Fibroblast of lung (primary cell): Measurements from ENCODE around the gene TMEM134. TPM values are rescaled to one million over a fixed set of nuclear protein-coding genes. Genes with fewer than 3 reads are reported as not detected.

Source experiments
- DNase-seq, 2 donors: peaks; one replicate each; pipeline versions ENCODE4 v3.0.0 to v3.0.0-alpha.2; 2010; ENCODE audit warnings: low read depth in 2 of 2
- H2AFZ ChIP-seq: 2 replicates; pipeline ENCODE4 v1.5.1; 2012; ENCODE audit warnings: low read length, control low read depth, inconsistent platforms
- H3K27ac ChIP-seq: 2 replicates; pipeline ENCODE4 v1.5.1; 2011; ENCODE audit warnings: low read length, control low read depth; ENCODE audit not compliant: insufficient read depth
- H3K27me3 ChIP-seq: 2 replicates; pipeline ENCODE4 v1.5.1; 2011; ENCODE audit warnings: mild to moderate bottlenecking, low read length; ENCODE audit not compliant: control insufficient read depth, insufficient read depth
- H3K36me3 ChIP-seq: 2 replicates; pipeline ENCODE4 v1.5.1; 2011; ENCODE audit warnings: low read length; ENCODE audit not compliant: control insufficient read depth, insufficient read depth
- H3K4me1 ChIP-seq: 2 replicates; pipeline ENCODE4 v1.5.1; 2011; ENCODE audit warnings: low read length; ENCODE audit not compliant: control insufficient read depth, insufficient read depth; ENCODE audit errors: extremely low read depth
- H3K4me2 ChIP-seq: 2 replicates; pipeline ENCODE4 v1.5.1; 2011; ENCODE audit warnings: low read length, control low read depth; ENCODE audit not compliant: insufficient read depth; ENCODE audit errors: extremely low read depth
- H3K4me3 ChIP-seq, 4 experiments: fragments of 200-600 bp in 1 of 4; sonication (generic) in 1 of 4; replicated peaks in 1 of 4; 2 replicates each; pipeline ENCODE4 v1.5.1; 2011 to 2016; ENCODE audit warnings: low read length in 4 of 4, low read depth in 3 of 4, mild to moderate bottlenecking in 3 of 4, control low read depth in 2 of 4, inconsistent platforms in 1 of 4, mixed read lengths in 1 of 4; ENCODE audit not compliant: insufficient read depth in 1 of 4; ENCODE audit errors: control extremely low read depth in 1 of 4
- H3K79me2 ChIP-seq: 2 replicates; pipeline ENCODE4 v1.5.1; 2012; ENCODE audit warnings: mild to moderate bottlenecking, low read length, inconsistent platforms; ENCODE audit not compliant: control insufficient read depth, insufficient read depth
- H3K9ac ChIP-seq: 2 replicates; pipeline ENCODE4 v1.5.1; 2011; ENCODE audit warnings: mild to moderate bottlenecking, low read length, control low read depth; ENCODE audit not compliant: insufficient read depth
- H3K9me3 ChIP-seq: 2 replicates; pipeline ENCODE4 v1.5.1; 2012; ENCODE audit warnings: low read depth, low read length; ENCODE audit not compliant: control insufficient read depth, insufficient read depth
- H4K20me1 ChIP-seq: 2 replicates; pipeline ENCODE4 v1.5.1; 2011; ENCODE audit warnings: low read length; ENCODE audit not compliant: control insufficient read depth, insufficient read depth; ENCODE audit errors: extremely low read depth
- EZH2 ChIP-seq: IDR thresholded peaks from 2 replicates; pipeline ENCODE4 v1.5.1; 2012; ENCODE audit warnings: low read length, control low read depth, mild to moderate bottlenecking; ENCODE audit errors: missing control alignments
- polyA plus RNA-seq, 2 donors: library from polyadenylated mRNA; depleted of rRNA in 1 of 2; stranded (reverse) in 1 of 2; unstranded in 1 of 2; fragments of >200 nt; gene quantifications; 2 replicates each; pipeline ENCODE4 v1.2.1, GENCODE V29; 2011 to 2012; ENCODE audit warnings: missing spikeins in 1 of 2
- total RNA-seq: library from RNA; depleted of rRNA; stranded (reverse); fragments of >200 nt; gene quantifications from 2 replicates; pipeline ENCODE4 v1.2.1, GENCODE V29; 2014
- TF ChIP-seq, protein P1 (sequence below), 2 donors: IDR thresholded peaks in 1 of 2; conservative IDR thresholded peaks in 1 of 2; 1 replicate in 1 of 2; 2 replicates in 1 of 2; pipeline ENCODE4 v1.5.1; 2011 to 2012; ENCODE audit warnings: low read length in 2 of 2, control low read depth in 1 of 2, inconsistent platforms in 1 of 2, low read depth in 1 of 2, mild to moderate bottlenecking in 1 of 2

TMEM134 gene
- total and polyA plus RNA-seq, 2 donors (not counting 1 experiment from before 2014, with no cell fraction given): 11.2 to 22.0 TPM

DNA sequence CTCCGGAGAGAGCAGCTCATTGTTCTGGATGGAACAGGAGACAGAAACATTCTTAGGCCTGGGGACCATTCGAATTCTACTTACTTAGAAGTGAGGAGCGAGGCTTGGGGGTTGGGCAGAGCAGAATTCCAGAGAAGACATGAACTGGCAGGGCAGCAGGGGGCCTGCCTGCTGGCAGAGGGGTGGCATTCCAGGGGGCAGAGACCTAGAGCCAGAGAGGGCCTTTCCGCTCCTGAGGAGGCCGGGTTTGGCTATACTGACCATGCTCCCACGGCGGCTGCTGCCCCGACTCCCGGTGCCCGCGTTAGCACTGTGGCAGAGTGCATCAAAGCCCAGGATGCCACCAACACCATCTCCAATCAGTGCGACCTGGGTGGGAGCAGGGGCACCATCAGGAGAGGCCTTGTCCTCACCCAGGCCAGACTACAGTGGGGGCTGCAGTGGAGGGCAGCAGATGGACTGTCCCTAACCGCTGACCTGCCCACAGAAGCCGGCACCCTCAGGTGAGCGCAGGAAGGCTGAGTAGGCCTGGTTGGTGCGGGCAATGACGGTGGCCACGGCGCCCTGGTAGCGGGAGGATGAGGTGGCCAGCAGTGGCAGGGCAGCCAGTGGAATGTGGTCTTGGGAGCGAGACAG, 28.7 kb upstream of the TMEM134 start:
- Histone ChIP-seq H3K79me2 (no peaks in the 10 kb centered on the region), H2AFZ (no peak overlapping the region), H3K9ac (no peak overlapping the region), H3K27ac (no peak overlapping the region), H3K36me3 (peaks cover 5% of the 10 kb centered on the region), H3K4me2 (no peak overlapping the region), H3K4me3 (no peak overlapping the region), H4K20me1 (no peaks in the 10 kb centered on the region), H3K27me3 (no peaks in the 10 kb centered on the region), H3K4me1 (no peaks in the 10 kb centered on the region), H3K9me3 (no peaks in the 10 kb centered on the region)
- DNase-seq: no peak
- TF ChIP-seq, protein P1, sequence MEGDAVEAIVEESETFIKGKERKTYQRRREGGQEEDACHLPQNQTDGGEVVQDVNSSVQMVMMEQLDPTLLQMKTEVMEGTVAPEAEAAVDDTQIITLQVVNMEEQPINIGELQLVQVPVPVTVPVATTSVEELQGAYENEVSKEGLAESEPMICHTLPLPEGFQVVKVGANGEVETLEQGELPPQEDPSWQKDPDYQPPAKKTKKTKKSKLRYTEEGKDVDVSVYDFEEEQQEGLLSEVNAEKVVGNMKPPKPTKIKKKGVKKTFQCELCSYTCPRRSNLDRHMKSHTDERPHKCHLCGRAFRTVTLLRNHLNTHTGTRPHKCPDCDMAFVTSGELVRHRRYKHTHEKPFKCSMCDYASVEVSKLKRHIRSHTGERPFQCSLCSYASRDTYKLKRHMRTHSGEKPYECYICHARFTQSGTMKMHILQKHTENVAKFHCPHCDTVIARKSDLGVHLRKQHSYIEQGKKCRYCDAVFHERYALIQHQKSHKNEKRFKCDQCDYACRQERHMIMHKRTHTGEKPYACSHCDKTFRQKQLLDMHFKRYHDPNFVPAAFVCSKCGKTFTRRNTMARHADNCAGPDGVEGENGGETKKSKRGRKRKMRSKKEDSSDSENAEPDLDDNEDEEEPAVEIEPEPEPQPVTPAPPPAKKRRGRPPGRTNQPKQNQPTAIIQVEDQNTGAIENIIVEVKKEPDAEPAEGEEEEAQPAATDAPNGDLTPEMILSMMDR (conservative IDR thresholded peaks at IDR 0.05 in 1 of 2, IDR thresholded peaks at IDR 0.05 in 1 of 2; ENCODE audit: low read depth in 1 of 2, low read length in 2 of 2): no peak
- no peak for TF ChIP-seq EZH2

DNA sequence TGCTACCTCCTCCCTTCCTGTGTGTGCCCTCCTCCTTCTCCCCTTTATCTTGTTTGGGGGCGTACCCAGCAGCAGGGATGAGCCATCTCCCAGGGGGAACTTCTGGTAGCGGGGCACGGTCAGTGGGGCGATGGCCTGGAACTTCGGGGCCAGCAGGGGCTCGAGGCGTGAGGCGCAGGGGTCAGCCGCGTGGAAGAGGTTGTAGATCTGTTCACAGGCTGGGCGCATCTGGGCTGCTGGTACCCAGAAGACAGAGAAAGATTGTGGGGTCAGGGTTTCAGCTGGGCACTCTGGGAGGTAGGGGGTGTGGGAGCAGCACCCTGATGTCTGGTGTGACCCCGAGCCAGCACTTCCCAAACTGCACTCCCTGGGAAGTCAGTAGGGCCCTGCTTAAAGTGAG, 27.1 kb upstream of the TMEM134 start:
- Histone ChIP-seq H3K4me1 (no peaks in the 10 kb centered on the region), H3K9ac (no peak overlapping the region), H3K27me3 (no peaks in the 10 kb centered on the region), H2AFZ (no peak overlapping the region), H4K20me1 (no peaks in the 10 kb centered on the region), H3K4me2 (no peak overlapping the region), H3K4me3 (no peak overlapping the region), H3K36me3 (peaks cover 5% of the 10 kb centered on the region), H3K27ac (no peak overlapping the region), H3K9me3 (no peaks in the 10 kb centered on the region), H3K79me2 (no peaks in the 10 kb centered on the region)
- TF ChIP-seq, protein P1 (conservative IDR thresholded peaks at IDR 0.05 in 1 of 2, IDR thresholded peaks at IDR 0.05 in 1 of 2; ENCODE audit: low read depth in 1 of 2, low read length in 2 of 2): no peak
- TF ChIP-seq EZH2: no peak
- no peak for DNase-seq

DNA sequence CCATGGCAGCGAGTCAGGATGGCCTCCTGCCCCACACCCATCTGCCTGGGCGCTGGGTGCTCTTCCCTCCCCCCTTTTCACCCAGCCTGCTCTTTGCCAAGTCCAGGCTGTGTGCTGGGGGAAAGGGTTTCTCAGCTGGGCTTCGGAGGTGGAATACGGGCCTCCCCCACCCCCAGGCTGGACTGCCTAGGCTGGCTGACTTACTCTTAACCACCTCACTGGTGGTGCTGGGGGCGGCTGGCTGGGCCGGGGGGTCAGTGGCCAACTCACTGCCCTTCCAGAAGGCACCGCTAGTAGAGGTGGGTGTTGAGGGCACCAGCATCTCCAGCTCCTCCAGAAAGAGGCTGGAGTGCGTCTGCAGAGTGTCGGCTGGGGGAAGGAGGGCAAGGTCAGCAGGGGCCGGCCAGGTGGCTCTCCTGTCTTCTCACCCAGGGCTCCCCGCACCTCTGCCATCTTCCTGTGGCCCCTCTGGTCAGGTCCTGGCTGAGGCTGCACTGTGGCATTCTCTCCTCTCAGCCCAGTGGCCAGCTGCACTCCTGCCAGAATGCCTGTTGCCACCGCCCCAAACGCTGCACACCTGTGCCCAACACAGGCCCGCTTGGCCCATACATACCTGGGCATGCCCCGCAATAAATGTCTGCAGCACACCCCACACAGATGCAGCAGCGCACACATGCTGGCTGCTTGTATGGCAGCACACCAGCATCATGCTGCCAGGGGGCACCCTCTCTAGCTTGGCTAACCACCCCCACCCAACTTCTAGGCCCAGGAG, 26.4 kb upstream of the TMEM134 start:
- H2AFZ ChIP-seq: no peak overlapping the region
- no peaks in the 10 kb centered on the region for H3K27me3 ChIP-seq
- H3K9me3 ChIP-seq: no peaks in the 10 kb centered on the region
- H3K4me3 ChIP-seq: no peak overlapping the region
- H3K27ac ChIP-seq: no peak overlapping the region
- H3K36me3 ChIP-seq: peaks cover 9% of the 10 kb centered on the region
- no peaks in the 10 kb centered on the region for H3K4me1 ChIP-seq
- no peak overlapping the region for H3K4me2 ChIP-seq
- no peaks in the 10 kb centered on the region for H3K79me2 ChIP-seq
- no peak overlapping the region for H3K9ac ChIP-seq
- no peak for TF ChIP-seq EZH2
- TF ChIP-seq, protein P1 (conservative IDR thresholded peaks at IDR 0.05 in 1 of 2, IDR thresholded peaks at IDR 0.05 in 1 of 2; ENCODE audit: low read depth in 1 of 2, low read length in 2 of 2): no peak
- H4K20me1 ChIP-seq: no peaks in the 10 kb centered on the region
- no peak for DNase-seq
